NCI-H2196 treated with DMSO at 0.1 percent for 48 hours (cell line): ENCODE data around the gene NR5A1.

Experiments
- DNase-seq: peaks from one replicate; lab custom pipeline; 2025; ENCODE audit not compliant: unreplicated experiment; lab: John Stamatoyannopoulos, UW

The NR5A1 gene

DNA sequence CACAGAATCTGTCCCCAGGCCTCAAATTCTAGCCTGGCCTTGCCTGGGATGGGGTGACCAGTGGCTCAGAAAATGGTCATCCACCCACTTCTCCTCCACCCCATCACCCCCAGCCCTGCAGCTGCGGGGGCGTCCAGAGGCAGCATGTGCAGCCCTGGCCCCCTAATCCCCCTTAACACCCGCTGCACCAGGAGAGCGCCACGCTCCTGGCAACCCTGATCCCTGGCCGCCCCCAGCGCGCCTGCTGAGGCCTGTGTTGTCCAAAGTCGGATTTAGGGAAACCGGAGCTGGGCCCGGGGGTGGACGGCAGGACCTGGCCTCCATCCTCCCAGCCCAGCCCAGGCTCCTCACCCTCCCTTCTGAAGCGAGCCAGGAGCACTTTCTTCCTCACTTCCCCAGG lies 22.0 kb downstream of the NR5A1 start:
- DNase-seq = no peak

DNA sequence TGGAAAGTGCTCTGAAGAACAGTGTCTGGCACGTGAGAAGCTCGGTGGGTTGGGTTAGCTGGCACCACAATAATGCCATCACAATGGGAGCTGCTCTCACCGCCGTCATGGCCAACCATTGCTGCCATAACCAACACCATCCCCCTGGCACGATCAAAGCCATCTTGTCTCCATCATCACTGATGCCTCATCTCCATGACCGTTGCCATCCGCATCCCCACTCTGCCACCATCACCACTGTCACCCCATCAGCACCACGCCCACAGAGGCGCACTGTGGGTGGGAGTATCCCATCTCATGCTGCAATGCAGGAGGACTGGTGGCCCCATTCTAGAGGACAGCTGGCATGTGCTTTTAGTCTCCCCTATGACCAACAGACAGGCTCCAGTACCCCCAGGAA lies 23.7 kb downstream of the NR5A1 start:
- no peak for DNase-seq

GRCh38 chr9:124482431-124483031 lies 24.7 kb downstream of the NR5A1 start:
- DNase-seq = no peak

DNA sequence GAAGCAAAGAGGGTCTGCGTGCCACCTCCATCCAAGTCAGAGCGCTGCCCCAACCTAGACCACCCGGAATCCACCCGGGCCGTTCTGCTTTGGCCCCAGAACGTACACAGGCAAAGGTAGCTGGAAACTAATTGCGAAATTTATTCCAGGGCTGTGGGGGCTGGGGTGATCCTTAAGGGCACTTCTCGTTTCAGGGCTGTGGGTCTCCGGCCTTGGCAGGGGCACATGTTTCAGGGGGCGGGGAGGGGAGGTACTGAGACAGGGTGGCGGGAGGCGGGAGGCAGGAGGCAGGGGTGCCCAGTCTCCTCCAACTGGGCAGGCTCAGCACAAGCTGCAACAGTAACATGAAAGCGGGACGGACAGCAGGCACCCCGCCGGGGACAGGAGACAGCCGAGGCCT lies 26.1 kb downstream of the NR5A1 start:
- DNase-seq = no peak

DNA sequence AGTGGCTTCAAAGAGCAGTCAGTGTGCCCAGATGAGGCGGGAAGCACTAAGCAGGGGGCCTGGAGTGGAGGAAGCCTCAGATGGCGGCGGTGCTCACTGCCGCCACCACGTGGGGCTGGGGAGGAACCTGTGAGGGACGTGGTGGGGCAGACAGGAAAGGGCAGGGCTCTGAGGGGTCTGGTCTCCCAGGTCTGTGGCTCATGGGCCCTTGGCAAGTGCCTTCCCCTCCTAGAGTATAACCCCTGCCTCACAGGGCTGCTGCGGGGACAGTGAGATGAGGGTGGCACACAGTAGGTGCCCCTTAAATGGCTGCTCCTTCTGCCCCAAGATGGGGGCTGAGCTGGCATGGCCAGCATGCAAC lies 26.6 kb downstream of the NR5A1 start:
- no peak for DNase-seq

- DNase-seq = no peak
Measured at GRCh38 chr9:124479947-124480620, 27.1 kb downstream of the NR5A1 start.

DNA sequence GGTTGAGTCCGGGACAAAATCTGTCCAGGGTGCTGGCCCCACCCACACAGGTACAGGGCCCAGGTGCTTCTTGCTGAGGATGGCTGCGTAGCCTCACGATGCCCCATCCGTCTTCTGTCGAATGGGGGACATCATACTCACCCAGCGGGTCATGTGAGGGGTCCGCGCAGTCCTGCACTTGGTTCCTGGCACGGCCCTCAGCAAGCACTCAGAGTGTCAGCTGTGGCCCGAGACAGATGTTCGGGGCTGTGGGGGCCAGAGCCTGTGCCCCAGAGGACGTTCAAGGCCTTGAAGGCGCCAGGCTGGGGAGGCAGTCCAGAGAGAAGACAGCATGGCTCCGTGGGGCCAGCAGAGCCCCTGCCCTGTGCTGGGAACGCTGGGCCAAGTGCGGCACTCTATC lies 27.8 kb downstream of the NR5A1 start:
- no peak for DNase-seq

GRCh38 chr9:124478354-124478753 lies 28.8 kb downstream of the NR5A1 start:
- no peak for DNase-seq

DNA sequence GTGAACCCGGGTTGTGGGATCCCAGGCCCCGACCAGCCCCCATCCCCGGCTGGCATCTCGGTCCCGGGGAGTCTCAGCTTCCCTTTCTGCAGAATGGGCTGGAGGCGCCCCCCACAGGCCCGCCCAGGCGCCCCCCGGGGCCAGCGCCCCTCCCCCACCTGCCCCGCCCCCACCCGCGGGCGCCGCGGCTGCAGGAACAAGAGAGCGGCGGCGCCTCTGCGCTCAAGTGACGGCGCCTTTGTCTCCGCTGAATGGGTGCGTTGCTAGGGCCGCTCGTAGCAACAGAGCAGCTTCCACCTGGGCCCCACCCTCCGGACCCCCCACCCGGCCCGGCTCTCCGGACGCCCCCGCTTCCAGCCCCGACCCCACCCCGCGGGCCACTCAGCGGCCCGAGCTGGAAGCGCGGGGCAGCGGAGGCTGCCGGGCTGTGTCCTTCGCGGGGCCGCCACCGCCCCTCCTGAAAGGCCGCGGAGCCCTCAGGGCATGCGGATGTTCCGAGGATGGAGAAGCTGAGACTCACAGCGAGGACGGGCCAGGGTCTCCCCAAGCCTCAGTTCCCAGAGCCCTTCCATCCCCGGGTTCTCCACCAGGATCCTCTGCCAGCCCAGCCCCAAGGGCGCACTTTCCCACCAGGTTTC lies 29.4 kb downstream of the NR5A1 start:
- peak; percentile 37 for DNase-seq

DNA sequence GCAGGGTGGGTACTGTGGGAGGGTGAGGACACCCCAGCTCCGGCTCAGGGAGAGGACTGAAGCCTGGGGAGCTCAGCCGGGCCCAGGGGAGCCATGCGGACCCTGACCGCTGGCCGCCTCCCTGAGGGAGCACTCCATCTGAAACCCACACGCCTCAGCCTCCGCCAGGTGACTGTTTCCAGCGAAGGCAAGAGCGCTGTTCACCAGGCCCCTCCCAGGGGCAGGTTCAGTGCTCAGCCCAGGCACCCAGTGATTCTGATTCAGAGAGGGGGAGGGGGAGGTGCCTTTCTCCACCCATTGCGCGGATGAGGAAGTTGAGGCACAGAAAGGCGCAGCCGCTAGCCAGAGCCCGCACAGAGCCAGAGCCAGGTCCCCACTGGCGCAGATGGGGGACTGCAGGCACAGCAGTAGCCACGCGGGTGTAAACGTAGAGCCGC lies 30.0 kb downstream of the NR5A1 start:
- DNase-seq = no peak

DNA sequence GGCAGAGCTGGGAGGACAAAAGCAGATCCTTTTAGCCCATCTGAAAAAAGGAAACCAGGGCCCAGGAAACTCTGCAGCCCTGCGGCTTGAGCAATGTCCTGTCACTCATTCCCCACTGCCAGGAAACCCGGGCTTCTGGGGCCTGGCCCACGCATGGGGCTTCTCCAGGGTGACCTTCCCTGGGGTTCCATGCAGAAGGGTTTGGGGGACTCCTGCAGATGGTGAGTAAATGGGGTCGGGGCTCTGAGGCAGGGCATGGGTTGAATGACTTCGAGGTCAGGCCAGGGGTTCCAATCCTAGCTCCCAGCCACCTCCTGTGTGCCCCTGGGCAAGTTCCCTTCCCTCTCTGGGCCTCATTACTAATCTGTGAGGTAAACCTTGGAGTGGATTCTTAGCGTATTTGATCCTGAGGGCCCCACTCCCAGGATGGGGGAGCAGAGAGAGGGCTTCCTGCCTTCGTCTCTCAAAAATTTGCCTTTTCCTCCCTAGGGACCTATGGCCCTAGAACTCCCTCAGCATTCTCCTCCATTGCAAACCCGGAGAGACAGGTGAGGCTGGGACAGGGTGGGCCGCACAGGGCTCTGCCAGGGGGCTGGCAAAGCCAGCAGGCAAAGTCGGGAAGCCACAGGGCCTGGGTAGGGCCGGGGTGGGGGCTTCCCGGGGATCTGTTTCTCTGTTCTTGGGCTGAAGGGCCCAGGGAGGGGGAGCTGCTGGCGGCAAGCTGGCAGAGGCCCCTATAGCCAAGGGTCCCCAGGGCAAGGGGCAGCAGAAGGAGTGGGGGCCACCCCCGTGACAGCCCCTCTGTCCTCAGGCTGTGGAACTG lies 31.1 kb downstream of the NR5A1 start:
- DNase-seq = no peak

DNA sequence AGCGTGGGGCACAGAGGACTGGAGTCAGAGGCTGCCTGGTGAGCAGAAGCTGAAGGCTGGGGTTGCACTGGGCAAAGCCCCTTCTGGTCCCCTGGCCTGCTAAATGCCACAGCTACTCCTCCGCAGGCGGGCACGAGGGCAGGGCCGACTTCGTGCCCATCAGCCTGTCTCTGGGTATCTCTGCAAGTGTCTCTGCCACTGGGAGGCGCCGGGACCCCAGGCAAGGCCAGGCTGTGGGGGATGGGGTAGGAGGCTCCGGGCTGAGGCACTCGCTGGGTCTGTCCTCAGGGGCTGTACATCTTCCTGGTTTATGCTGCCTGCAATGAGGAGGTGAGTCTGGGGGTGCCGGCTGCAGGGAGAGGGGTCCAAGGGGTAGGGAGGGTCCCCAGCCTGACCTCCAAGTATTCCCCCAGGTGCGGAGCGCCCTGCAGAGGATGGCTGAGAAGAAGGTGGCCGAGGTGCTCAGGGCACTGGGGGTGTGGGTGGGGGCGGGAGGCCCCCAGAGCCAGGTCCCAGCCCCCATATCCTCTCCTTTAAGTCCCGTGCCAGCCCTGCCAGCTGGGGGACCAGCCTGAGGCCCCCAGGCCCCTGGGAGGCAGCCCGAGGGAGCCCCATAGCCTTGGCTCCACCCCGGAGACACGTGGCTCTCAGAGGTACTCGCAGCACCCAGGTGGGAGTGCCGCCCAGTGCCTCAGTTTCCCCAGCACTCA lies 31.9 kb downstream of the NR5A1 start:
- DNase-seq = no peak

GRCh38 chr9:124474151-124474550 lies 33.0 kb downstream of the NR5A1 start:
- no peak for DNase-seq

GRCh38 chr9:124473310-124473709 lies 33.9 kb downstream of the NR5A1 start:
- no peak for DNase-seq

DNA sequence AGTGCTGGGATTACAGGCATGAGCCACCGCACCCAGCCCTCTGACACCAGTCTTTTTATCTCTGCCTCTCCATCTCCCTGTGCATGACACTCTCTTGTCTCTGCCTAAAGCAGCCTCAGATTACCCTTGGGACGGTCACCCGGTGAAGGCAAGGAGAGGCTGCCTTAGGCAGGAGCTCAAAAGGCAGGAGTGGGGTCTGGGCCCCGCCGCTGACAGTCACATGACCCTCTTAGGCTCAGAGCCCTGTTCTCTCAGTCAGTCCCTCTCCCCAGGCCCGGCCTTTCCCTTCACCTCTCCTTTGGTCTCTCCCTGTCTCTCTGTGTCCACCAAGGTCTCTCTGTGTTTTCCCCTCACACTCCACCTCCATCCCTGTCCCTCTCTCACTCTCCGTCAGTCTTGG lies 34.4 kb downstream of the NR5A1 start:
- DNase-seq = no peak

- no peak for DNase-seq
Measured at GRCh38 chr9:124471761-124472160, 35.4 kb downstream of the NR5A1 start.

DNA sequence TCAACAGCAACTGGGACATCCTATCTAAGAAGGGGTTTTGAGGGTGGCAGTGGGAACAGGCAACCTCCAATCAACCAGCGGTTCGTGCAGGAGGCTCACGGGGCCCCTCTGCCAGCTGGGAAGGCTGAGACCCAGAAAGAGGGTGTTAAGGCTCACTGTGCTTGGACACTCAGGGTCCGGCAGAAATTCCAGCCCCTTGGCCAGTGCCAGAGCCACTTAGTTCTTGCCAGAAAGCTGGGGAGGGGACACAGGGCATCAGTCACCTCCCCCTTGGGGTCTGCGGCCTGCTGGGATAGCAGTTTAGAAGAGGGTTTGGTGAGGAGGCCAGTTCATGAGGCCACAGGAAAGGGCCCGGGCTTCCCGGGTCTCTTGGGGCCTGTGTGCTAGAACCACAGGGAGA lies 36.5 kb downstream of the NR5A1 start:
- DNase-seq = no peak

GRCh38 chr9:124470306-124470705 lies 36.9 kb downstream of the NR5A1 start:
- no peak for DNase-seq

GRCh38 chr9:124469011-124469832 lies 38.0 kb downstream of the NR5A1 start:
- DNase-seq = no peak

GRCh38 chr9:124468061-124468740 lies 39.0 kb downstream of the NR5A1 start:
- no peak for DNase-seq
